Activated gamma-delta T cell treated with Interleukin-2 at 50 U/mL for 16 hours (primary cell): ENCODE data around the gene TMEM190.
"Not testable (repeated sequence)": the region's sequence is repeated elsewhere in the genome, so short reads cannot be mapped to it uniquely, and the experiment has no call there.

Source experiments
- DNase-seq: peaks from one replicate; pipeline ENCODE4 v3.0.0-alpha.2; 2020

Gene TMEM190

DNA sequence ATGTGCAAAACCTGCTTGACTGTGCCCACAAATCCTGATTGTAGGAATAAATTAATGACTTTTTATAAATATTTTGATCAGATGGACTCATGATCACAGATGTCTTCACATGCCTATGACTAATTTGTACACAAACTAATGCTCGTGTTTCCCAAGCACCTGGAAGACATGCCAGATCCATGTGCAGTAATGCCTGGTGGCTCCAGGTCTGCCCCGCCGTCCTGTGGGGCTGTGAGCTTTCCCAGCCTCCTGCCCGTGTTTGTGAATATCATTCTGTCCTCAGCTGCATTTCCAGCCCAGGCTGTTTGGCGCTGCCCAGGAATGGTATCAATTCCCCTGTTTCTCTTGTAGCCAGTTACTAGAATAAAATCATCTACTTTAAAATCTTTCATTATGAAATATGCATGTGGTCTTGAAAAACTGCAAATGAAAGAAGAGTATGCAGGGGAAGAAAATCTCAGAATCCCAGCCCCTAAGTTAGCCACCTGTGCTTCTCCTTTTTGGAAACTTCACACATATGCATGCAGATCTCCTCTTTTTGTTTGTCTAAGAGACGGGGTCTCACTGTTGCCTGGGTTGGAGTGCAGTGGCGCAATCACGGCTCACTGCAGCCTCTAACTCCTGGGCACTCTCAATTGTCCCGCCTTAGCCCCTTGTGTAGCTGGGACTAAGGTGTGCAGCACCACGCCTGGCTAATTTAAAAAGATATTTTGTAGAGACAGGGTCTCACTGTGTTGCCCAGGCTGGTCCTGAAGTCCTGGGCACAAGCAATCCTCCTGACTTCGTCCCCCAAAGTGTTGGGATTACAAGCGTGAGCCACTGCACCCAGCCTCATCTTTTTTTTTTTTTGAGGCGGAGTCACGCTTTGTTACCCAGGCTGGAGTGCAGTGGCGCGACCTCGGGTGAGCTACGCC is 15.3 kb downstream of the TMEM190 start:
- no peak for DNase-seq

GRCh38 chr19:55392820-55393761 is 16.5 kb downstream of the TMEM190 start:
- DNase-seq: no peak

DNA sequence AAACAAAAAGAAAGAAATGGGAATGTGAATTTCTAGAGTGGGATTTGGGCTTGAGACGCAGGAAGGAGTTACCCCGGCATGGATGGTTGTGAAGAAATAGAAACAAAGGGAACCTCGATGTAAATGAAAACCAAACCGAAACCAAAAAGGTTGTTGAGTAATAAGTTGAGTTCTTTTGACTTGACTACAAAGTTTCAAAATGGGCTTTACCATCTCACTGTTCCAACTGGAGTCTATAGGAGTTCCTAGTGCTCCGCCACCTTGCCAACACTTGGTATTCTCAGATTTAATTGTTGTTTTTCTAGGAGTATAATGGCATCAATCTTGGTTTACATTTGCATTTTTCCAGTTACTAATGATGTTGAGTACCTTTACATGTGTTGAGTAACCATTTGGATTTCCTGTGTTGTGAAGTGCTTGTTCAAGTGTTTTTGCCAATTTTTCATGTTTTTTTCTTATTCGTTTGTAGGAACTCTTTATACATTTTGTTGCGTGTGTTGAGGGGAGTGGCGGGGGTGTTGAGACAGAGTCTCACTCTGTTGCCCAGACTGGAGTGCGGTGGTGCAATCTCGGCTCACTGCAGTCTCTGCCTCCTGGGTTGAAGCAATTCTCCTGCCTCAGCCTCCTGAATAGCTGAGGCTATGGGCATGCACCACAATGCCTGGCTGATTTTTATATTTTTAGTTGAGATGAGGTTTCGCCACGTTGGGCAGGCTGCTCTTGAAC is 21.7 kb downstream of the TMEM190 start:
- no peak for DNase-seq

- no peak for DNase-seq
Measured at GRCh38 chr19:55400281-55401087, 23.9 kb downstream of the TMEM190 start.

GRCh38 chr19:55401390-55401789 is 24.8 kb downstream of the TMEM190 start:
- not testable (repeated sequence) for DNase-seq

GRCh38 chr19:55402509-55402908 is 25.9 kb downstream of the TMEM190 start:
- no peak for DNase-seq

DNA sequence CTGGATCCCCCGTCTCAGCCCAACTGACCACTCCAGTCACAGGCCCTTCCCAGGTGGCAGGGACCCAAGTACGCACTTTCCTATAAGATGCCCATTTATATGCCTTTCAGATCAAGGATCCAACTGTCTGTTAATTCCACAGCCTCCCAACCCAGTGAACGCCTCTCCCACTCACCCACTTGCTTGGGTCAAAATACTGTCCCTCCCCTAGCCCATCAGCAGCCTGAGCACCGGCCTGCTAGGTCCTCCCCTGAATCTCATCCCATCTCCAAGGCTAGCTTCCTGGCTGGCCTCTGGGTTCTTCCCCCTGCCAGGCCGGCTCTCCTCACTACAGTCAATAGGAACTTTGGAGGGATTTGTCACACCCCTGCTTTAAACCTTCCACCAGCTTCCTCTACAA is 29.0 kb downstream of the TMEM190 start:
- no peak for DNase-seq

DNA sequence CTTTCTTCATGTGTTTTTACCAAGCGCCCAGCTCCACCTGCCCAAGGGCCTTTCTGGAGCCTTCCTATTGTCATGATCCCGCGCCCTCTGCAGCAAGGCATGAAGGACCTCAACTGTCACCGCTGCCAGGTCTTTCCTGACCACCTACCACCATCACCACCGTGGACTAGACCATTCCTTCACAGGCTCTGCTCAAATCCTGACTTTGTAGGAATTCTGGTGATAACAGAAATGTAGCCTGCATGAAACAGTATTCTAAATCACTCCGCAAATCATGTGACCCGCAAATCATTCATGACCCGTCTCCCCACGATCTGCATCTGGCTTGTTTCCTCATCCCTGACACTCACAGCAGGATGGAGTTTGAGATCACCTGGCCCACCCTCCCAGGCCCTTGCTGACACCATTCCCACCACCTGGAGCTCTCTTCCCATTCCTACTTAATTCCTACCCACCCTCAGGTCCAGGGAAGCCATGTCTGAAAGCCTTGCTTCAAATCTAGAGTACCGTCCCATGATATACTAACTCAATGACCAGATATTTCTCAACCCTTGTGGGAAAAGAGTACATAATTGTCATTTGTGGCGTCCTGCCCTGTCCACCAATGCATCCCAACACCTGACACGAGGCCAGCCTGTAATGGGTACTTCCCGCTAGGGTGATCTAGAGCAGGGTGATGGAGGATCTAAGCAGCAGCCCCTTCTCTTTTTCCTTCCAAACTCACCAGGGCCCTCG is 29.6 kb downstream of the TMEM190 start:
- DNase-seq: no peak

DNA sequence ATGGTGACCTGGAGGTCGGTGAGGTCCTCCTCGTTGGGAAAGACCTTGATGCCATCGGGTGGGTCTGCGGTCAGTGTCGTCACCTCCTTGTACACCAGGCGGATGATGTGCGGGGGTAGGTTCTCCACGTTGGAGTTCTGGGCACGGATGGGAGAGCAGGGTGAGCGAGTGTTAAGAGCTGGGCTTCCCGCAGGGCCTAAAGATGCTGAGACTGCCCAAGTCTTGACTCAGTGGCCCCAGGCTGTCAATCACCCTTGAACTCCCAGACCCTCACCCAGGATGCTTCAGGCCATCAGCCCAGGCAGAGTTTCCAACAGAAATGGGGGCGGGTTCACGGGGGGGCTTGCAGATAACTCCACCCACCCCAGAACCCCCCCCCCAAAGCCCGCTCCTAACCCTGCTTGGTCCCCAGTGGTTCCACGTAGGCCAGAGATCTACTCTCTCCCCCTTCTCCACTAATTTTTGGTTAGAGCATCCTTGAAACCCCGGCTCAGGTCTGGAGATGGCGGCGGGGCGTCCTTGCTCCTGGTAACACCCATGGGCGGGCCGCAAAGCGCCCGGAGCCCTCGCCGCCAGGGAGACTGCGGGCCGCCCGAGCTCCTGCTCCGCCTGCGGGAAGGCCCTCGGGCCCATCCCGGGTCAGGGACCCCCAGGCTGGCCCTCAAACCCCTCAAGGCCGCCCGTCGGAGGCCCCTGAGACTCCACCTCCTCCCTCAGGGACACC is 30.4 kb downstream of the TMEM190 start:
- peak; percentile 26 for DNase-seq

DNA sequence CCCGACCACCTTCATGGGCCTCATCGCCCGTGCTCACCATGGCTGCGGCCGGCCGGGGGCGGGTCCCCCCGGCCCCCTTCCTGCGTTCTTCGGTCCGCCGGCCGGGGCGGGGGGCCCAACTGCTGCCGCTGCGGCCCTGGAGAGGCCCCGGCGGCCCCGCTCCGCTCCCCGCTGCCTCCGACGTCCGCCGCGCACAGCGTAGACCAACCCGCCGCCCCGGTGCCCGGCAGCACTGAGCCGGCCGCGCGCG is 30.8 kb downstream of the TMEM190 start, which contains the start of gene UBE2S:
Gene UBE2S, minus strand, starts transcription at position 239 of the 250 bp plus-strand sequence. Its CDS starts 199 bp downstream, at position 40.
- not testable (repeated sequence) for DNase-seq

GRCh38 chr19:55407800-55408532 is 31.3 kb downstream of the TMEM190 start:
- DNase-seq: peak; percentile 97

- no peak for DNase-seq
Measured at GRCh38 chr19:55408533-55408872, 31.9 kb downstream of the TMEM190 start.

- not testable (repeated sequence) for DNase-seq
Measured at GRCh38 chr19:55409179-55409578, 32.6 kb downstream of the TMEM190 start.

- DNase-seq: no peak
Measured at GRCh38 chr19:55410168-55410567, 33.5 kb downstream of the TMEM190 start.

DNA sequence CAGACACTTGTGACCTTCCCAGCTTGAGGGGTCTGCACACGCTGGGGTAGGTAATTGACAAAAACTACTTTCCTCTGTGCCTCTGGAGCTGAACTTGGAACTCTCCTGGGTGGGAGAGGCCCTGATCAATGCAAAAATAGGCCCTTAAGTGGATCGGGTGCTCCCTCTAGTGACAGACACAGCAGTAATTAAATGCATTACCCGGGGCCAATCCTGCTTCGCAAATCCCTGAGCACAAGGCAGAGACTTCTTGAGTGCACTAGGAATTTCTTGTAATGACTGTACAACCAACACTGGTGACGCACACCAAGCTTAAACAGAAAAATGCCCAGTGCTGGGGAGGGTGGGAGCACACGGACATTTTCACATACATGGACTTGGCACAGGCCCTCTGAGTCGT is 41.6 kb downstream of the TMEM190 start:
- DNase-seq: peak; percentile 45

DNA sequence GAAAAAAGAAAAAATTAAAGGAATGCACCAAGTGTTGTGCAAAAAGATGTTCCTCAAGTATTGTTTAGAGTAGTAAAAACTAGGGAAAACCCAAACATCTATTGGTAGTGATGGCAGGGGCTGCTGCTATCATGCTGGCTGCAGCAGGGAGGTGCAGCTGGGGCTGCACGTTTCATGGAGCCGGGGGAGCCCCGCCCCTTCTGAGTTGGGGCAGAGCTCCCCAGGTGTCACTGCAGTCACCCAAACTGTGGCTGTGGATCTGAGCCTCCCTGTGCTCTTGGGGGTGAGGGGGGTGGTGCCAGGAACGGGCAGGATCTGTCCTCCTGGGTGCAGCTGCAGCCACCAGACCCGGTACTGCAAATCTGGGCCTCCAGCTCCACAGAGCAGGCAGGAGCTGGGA is 42.5 kb downstream of the TMEM190 start:
- no peak for DNase-seq

- DNase-seq: no peak
Measured at GRCh38 chr19:55419624-55420236, 43.1 kb downstream of the TMEM190 start.

DNA sequence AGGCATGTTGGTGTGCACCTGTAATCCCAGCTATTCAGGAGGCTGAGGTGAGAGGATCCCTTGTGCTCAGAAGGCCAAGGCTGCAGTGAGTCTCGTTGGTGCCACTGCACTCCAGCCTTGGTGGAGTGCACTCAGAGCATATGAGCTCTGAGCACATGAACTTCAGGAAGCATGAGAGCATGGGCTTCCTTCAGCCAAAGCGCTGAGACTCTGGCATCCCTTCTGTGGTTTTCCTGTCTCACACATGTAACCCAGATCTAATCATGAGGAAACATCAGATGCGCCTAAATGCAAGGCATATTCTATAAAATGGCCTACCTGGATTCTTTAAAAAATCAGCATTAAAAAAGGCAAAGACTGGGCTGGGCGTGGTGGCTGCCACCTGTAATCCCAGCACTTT is 44.7 kb downstream of the TMEM190 start:
- peak; percentile 26 for DNase-seq

DNA sequence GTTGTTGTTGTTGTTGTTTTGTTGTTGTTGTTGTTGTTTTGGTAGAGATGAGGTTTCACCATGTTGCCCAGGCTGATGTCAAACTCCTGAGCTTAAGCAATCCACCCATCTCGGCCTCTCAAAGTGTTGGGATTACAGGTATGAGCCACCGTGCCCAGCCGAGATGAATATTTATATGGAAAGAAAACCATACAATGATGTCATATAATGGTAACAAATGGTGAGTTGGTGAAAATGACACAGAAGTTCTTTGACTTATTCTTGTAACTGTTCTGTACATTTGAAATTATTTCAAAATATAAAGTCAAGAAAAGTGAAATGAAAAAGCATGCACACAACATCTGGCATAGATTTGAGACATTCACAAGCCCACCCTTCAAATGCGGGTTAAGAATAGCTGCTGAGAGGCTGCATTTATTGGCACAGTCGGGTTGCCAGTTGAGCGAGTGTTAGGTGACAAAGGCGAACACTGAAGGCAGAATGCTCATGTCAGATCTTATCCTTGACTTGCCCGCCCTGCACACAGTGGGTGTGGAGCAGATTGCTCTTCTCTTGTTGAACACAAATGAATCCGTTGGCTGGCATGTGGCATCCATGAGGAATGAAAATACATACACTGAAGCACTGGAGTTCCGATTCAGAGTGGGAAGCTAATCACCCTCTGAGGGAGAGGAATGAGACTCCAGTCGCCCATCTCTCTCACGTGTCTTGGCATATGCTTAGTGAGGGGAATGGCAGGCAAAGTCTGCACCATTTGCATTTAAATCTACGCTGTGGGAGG is 46.8 kb downstream of the TMEM190 start:
- no peak for DNase-seq
